HepG2 (cell line): ENCODE data around the gene SDR39U1. TPM values are rescaled to one million over a fixed set of nuclear protein-coding genes. Genes with fewer than 3 reads are reported as not detected.

Experiments
- ATF6 ChIP-seq: sonication (generic); formaldehyde crosslinking; conservative IDR thresholded peaks from 2 replicates; pipeline ENCODE4 v1.4.0; 2020; ENCODE audit warnings: missing genetic modification reagents
- BORCS8-MEF2B ChIP-seq: sonication (generic); formaldehyde crosslinking; IDR thresholded peaks from 2 replicates; pipeline ENCODE4 v1.8.0; 2022; ENCODE audit warnings: mild to moderate bottlenecking, missing genetic modification reagents
- ELF4 ChIP-seq: sonication (generic); formaldehyde crosslinking; IDR thresholded peaks from 2 replicates; pipeline ENCODE4 v1.5.0; 2020; ENCODE audit warnings: missing genetic modification reagents, mild to moderate bottlenecking, moderate library complexity, borderline replicate concordance
- GPBP1L1 ChIP-seq: sonication (generic); formaldehyde crosslinking; IDR thresholded peaks from 2 replicates; pipeline ENCODE4 v1.5.0; 2020; ENCODE audit warnings: mild to moderate bottlenecking, missing genetic modification reagents
- GTF2F1 ChIP-seq: fragments of 150-350 bp; IDR thresholded peaks from 2 replicates; pipeline ENCODE4 v1.6.1; 2014; ENCODE audit warnings: low read length
- MED8 ChIP-seq: sonication (generic); formaldehyde crosslinking; IDR thresholded peaks from 2 replicates; pipeline ENCODE4 v1.8.1; 2023; ENCODE audit warnings: mild to moderate bottlenecking, missing genetic modification reagents; ENCODE audit not compliant: insufficient replicate concordance
- NFE2 ChIP-seq: sonication (generic); formaldehyde crosslinking; IDR thresholded peaks from 2 replicates; pipeline ENCODE4 v1.4.0; 2020; ENCODE audit warnings: missing genetic modification reagents
- TCF7L2 ChIP-seq: IDR thresholded peaks from 2 replicates; pipeline ENCODE4 v1.6.1; 2011; ENCODE audit warnings: mild to moderate bottlenecking, low read depth, low read length, moderate library complexity
- THAP11 ChIP-seq: IDR thresholded peaks from 2 replicates; pipeline ENCODE4 v1.6.1; 2016; ENCODE audit warnings: missing biosample characterization, missing genetic modification reagents
- ZMYM4 ChIP-seq: sonication (generic); formaldehyde crosslinking; IDR thresholded peaks from 2 replicates; pipeline ENCODE4 v1.8.1; 2023; ENCODE audit warnings: mild to moderate bottlenecking, missing genetic modification reagents
- ZNF18 ChIP-seq: sonication (generic); formaldehyde crosslinking; IDR thresholded peaks from 2 replicates; pipeline ENCODE4 v1.8.0; 2022; ENCODE audit warnings: mild to moderate bottlenecking, missing genetic modification reagents; ENCODE audit not compliant: insufficient replicate concordance
- ZNF24 ChIP-seq: fragments of 450-650 bp; IDR thresholded peaks from 2 replicates; pipeline ENCODE4 v1.6.1; 2017; ENCODE audit warnings: antibody characterized with exemption, mild to moderate bottlenecking
- ZNF329 ChIP-seq: sonication (generic); formaldehyde crosslinking; IDR thresholded peaks from 2 replicates; pipeline ENCODE4 v1.9.0; 2021; ENCODE audit warnings: low read depth, mild to moderate bottlenecking, missing genetic modification reagents
- ZNF501 ChIP-seq: sonication (generic); formaldehyde crosslinking; IDR thresholded peaks from 2 replicates; pipeline ENCODE4 v1.5.1; 2020; ENCODE audit warnings: mild to moderate bottlenecking, moderate library complexity, missing genetic modification reagents
- ZNF614 ChIP-seq: IDR thresholded peaks from 2 replicates; pipeline ENCODE4 v1.6.1; 2018; ENCODE audit warnings: missing biosample characterization, missing genetic modification reagents, inconsistent platforms, borderline replicate concordance
- ZNF75D ChIP-seq: sonication (generic); formaldehyde crosslinking; IDR thresholded peaks from 2 replicates; pipeline ENCODE4 v1.8.1; 2023; ENCODE audit warnings: missing genetic modification reagents, mild to moderate bottlenecking, borderline replicate concordance
- ZNF83 ChIP-seq: sonication (generic); formaldehyde crosslinking; IDR thresholded peaks from 2 replicates; pipeline ENCODE4 v1.4.0; 2020; ENCODE audit warnings: missing genetic modification reagents, mild to moderate bottlenecking, borderline replicate concordance
- polyA plus RNA-seq, 8 experiments: library from polyadenylated mRNA; depleted of rRNA in 3 of 8; stranded (reverse) in 7 of 8; unstranded in 1 of 8; fragments of >200 nt; fragmentation: Illumina TruSeq in 4 of 8; extraction: Trizol in 4 of 8; gene quantifications; 2 replicates each; pipeline versions ENCODE4 v1.2.1 to v1.2.3, GENCODE V29; 2011 to 2016; ENCODE audit warnings: low read depth in 4 of 8, missing spikeins in 1 of 8, mixed read lengths in 1 of 8; ENCODE audit not compliant: insufficient read depth in 1 of 8
- total RNA-seq, 5 experiments: library from RNA; depleted of rRNA; stranded (reverse); fragments of >200 nt; fragmentation: Illumina TruSeq; extraction: Trizol; gene quantifications; 2 replicates each; pipeline ENCODE4 v1.2.3, GENCODE V29; 2016; ENCODE audit warnings: low read depth in 1 of 5
- TF ChIP-seq, protein P1 (sequence below): sonication (generic); formaldehyde crosslinking; IDR thresholded peaks from 2 replicates; pipeline ENCODE4 v1.5.1; 2020; ENCODE audit warnings: missing genetic modification reagents, mild to moderate bottlenecking, borderline replicate concordance
- TF ChIP-seq, protein P2 (sequence below): sonication (generic); formaldehyde crosslinking; IDR thresholded peaks from 2 replicates; pipeline ENCODE4 v1.5.0; 2020; ENCODE audit warnings: mild to moderate bottlenecking, missing genetic modification reagents, moderate library complexity

The SDR39U1 gene
- total and polyA plus RNA-seq, 2 of the 13 experiments (the other 11 are each of a cell fraction or from before 2014, with no cell fraction given): 34.4 to 129 TPM

DNA sequence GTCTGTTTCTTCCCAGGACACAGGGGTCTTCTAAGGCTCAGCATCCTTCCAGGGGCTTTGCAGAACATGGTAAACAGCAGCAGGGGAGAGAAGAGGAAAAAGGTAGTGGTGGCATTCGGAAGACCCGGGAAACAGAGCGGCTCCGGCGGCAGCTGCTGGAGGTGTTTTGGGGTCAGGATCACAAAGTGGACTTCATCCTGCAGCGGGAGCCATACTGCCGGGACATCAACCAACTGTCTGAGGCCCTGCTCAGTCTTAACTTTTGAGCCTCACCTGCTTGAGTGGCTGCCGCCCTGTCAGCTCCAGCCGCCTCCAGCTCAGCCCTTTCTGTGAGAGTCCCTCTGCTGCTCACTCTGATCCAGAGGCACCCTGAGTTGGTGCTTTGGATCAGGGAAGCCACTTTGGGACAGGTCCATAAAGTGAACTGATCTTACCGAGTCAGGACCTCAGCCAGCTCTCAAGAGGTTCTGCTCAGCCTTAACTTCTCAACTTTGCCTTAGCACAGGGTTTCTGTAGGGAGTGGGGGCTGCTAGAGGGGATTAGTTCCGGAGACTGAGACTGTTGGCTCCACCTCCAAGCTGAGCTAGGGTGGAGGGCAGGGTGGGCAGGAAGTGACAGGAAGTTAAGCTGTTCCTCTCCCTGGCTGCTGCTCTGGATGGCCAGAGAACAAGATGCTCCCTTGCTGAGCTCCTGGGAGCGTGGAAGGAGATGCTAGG lies 5.4 kb downstream of the SDR39U1 start (continued):
- TF ChIP-seq ATF6 (CRISPR knock-in tag) (no peak), THAP11 (CRISPR knock-in tag) (no peak), ZNF614 (CRISPR knock-in tag) (no peak), NFE2 (CRISPR knock-in tag) (no peak), ZNF24 (no peak), ZNF329 (CRISPR knock-in tag) (no peak), ZMYM4 (CRISPR knock-in tag) (no peak), BORCS8-MEF2B (CRISPR knock-in tag) (no peak; the same call in 1 of the 2 replicates), ZNF18 (CRISPR knock-in tag) (no peak), GTF2F1 (no peak), MED8 (CRISPR knock-in tag) (no peak), ZNF501 (peak; percentile 79; the same call in 1 of the 2 replicates), GPBP1L1 (CRISPR knock-in tag) (no peak), ELF4 (no peak), ZNF83 (no peak), ZNF75D (no peak), TCF7L2 (no peak)
- TF ChIP-seq, protein P1, sequence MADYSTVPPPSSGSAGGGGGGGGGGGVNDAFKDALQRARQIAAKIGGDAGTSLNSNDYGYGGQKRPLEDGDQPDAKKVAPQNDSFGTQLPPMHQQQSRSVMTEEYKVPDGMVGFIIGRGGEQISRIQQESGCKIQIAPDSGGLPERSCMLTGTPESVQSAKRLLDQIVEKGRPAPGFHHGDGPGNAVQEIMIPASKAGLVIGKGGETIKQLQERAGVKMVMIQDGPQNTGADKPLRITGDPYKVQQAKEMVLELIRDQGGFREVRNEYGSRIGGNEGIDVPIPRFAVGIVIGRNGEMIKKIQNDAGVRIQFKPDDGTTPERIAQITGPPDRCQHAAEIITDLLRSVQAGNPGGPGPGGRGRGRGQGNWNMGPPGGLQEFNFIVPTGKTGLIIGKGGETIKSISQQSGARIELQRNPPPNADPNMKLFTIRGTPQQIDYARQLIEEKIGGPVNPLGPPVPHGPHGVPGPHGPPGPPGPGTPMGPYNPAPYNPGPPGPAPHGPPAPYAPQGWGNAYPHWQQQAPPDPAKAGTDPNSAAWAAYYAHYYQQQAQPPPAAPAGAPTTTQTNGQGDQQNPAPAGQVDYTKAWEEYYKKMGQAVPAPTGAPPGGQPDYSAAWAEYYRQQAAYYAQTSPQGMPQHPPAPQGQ (CRISPR knock-in tag): 0 out of 2 replicates have a peak, but pooled peaks have one; percentile 45
- TF ChIP-seq, protein P2, sequence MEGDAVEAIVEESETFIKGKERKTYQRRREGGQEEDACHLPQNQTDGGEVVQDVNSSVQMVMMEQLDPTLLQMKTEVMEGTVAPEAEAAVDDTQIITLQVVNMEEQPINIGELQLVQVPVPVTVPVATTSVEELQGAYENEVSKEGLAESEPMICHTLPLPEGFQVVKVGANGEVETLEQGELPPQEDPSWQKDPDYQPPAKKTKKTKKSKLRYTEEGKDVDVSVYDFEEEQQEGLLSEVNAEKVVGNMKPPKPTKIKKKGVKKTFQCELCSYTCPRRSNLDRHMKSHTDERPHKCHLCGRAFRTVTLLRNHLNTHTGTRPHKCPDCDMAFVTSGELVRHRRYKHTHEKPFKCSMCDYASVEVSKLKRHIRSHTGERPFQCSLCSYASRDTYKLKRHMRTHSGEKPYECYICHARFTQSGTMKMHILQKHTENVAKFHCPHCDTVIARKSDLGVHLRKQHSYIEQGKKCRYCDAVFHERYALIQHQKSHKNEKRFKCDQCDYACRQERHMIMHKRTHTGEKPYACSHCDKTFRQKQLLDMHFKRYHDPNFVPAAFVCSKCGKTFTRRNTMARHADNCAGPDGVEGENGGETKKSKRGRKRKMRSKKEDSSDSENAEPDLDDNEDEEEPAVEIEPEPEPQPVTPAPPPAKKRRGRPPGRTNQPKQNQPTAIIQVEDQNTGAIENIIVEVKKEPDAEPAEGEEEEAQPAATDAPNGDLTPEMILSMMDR (CRISPR knock-in tag): no peak
